GM18526 (cell line): Measurements from ENCODE around the gene TMEM74B.

ENCODE experiments used
- POLR2A ChIP-seq: IDR thresholded peaks from 3 replicates; pipeline ENCODE4 v1.6.1; 2011; ENCODE audit not compliant: insufficient read length; ENCODE audit errors: extremely low read depth

The TMEM74B gene

DNA sequence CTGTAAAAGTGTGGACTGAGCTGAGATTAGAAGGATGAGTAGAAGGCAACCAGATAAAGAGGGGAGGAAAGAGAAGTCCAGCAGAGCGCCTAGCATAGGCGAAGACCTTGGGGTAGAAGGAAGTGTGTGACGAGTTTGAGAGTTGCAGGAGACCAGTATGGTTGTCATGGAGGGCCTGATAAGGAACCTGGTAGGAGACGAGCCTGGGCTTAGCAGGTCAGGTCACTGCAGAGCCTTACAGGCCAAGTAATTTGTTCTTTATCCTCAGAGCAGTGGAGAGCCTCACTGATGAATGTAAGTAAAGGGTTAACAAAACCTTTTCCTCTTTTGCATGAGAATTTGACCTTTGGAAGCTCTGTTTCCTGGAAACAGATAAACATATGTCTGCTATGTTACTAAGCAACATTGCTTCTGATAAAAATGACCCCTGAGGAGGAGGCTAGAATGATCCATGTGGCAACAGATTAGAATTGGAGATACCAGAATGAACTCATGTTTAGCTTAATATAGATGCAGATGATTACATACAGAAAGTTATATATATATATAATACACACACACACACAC lies 2.9 kb upstream of the TMEM74B start:
- no peak for TF ChIP-seq POLR2A

GRCh38 chr20:1186367-1186991 lies 1.7 kb upstream of the TMEM74B start:
- no peak for TF ChIP-seq POLR2A

DNA sequence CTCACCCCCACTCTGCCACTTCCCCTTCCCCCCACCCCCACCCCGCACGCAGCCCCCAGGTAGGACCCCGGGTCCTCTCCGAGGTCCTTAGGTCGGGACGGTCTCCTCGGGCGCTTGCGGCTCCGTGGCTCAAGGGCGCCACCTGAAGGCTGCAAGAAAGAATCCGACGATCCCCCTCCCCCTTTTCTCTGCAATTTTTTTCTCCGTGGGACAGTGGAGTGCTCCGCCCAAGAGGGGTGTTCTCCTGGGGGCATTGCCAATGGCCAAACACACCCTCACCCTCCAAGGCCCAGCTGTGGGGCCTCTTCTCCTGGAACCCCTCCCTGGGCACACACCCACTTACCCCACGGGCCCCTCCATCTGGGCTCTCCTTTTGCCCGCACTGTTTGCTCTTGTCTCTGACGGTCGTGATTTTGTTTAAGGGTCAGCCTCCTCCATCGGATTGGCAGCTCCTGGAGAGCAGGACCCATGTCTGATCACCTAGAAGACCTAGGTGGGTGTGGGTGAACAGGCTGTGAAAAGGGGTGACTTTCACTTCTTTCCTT lies 1.1 kb upstream of the TMEM74B start:
- TF ChIP-seq POLR2A = no peak

- no peak for TF ChIP-seq POLR2A
These were observed 548 bp upstream of the TMEM74B start for GRCh38 chr20:1185316-1185741.

DNA sequence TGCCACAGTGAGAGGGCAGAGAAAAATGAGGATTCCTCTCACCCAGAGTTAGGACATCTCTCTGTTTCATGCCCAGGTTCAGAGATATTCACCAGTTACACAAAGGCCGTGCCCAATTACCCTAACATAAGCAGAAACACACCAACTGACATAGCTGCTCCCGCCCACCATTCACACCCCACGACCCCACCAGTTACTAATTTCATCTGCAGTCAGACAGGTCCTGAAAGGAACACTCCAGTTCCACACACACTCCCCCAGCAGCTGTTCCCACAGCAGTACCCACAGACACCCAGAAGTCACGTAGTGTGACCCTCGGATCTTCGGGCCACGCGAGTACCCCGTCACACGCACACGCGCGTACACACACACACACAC lies 532 bp downstream of the TMEM74B start:
- no peak for TF ChIP-seq POLR2A

GRCh38 chr20:1183153-1183552 lies 1.6 kb downstream of the TMEM74B start:
- no peak for TF ChIP-seq POLR2A

DNA sequence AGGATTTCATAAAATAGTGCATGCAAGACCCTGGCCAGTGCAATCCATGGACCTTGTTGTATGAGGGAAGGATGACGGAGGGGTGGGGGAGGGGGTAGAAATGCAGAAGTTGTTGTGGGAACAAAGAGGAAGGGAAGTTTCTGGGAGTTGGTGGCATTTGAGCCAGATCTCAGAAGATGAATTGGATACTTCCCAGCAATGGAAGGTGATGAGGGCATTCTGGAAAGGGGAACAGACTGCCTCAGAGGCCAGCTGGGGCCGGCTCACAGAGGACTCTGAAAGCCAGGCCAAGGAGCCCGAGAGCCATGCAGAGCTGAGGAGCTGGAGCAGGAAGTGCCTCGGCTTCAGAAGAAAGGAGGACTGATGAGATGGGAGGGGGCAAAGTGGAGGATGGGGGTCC lies 2.7 kb downstream of the TMEM74B start:
- no peak for TF ChIP-seq POLR2A

DNA sequence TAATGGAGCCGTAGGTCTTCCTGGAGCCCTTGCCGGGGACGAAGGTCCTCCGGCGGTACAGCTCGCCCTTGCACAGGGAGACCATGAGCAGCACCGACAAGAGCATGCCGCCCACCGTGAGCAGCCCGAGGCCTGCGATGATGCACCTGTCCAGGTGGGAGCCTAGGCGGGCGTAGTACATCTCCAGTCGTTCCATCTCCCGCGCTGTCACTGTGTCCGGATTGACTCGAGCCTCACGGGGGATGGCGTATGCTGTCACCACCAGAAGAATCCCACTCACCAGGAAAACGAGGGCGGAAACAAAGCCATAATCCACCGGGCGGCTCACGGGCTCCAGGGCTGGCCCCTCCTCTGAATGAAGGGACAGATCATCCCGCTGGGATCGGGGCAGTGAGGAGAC lies 3.8 kb downstream of the TMEM74B start:
- TF ChIP-seq POLR2A = no peak

GRCh38 chr20:1178623-1179022 lies 6.2 kb downstream of the TMEM74B start:
- TF ChIP-seq POLR2A = no peak

GRCh38 chr20:1178103-1178502 lies 6.7 kb downstream of the TMEM74B start:
- no peak for TF ChIP-seq POLR2A

DNA sequence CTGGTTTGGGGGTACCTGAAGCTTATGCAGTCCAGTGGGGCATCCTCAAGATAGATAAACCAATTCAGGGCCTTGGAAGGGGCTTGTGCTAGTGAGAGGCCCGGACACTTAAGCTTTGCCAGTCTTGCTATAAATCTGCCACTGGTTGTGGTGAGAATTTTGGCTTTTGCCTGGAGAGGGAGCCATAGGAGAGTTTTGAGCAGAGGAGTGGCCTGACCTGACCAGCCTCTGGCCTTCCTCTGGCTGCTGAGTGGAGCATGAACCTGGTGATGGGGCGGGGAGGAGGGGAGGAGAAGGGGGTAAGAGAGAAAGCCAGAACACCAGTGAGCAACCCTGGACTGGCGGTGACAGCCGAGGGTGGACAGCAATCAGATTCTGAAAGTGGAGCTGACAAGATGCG lies 7.1 kb downstream of the TMEM74B start:
- TF ChIP-seq POLR2A = no peak

- TF ChIP-seq POLR2A = no peak
These were observed 10.0 kb downstream of the TMEM74B start for GRCh38 chr20:1174787-1175186.

- TF ChIP-seq POLR2A = no peak
These were observed 11.1 kb downstream of the TMEM74B start for GRCh38 chr20:1173698-1174097.

GRCh38 chr20:1171461-1172093 lies 13.2 kb downstream of the TMEM74B start:
- TF ChIP-seq POLR2A = no peak

DNA sequence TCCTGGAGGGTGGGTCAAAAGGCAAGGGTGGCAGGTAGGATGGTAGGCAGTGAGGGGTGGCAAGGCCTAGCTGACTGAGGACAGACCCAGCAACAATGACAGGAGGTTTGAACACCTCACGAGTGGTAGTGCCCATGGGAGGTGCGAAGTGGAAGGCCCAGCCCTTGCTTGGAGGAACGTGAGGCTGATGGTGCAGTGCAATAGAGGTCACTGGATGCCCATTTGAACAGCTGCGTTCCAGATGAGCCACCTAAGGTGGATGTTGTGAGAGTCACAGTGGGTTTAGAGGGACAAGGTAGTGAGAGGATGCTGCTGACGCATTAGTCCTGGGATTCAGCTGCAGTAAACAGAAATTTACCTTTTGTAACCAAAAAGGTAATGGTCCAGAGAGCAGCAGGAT lies 15.6 kb downstream of the TMEM74B start:
- no peak for TF ChIP-seq POLR2A

DNA sequence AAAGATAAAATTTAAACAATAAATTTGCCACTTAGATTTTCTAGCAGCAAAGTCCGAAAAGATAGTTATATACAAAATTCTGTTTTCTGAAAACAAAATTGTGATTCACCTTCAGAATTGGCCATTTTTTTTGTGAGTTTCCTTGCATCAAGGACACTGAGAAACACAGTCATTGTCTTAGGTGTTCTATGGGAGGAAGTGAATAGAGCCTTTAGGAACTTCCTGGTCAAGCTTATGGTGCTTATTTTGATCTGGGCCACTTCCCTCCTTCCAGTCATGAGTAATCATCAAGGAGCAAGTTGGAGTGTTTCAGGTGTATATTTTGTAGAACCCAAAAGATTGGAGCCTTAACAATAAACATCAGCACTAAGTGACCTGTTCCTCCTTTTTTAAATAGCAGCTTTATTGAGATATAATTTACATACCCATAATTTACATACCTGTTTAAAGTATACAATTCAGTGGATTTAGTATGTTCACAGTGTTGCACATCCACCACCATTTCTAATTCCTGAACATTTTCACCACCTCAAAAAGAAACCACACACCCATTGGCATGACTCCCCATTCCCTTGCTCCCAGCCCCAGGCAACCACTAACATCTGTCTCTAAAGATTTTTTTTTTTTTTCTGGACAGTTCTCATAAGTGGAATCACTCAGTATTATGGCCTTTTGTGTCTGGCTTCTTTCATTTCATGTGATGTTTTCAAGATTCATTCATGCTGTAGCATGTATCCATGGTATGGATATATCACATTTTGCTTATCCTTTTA lies 17.6 kb downstream of the TMEM74B start:
- no peak for TF ChIP-seq POLR2A
